Brain microvascular endothelial cell (primary cell): ENCODE measurements around the gene SDK1.

Source experiments
- DNase-seq: peaks from one replicate; pipeline ENCODE4 v3.0.0-alpha.2; 2020
- H3K27ac ChIP-seq: fragments of 250-450 bp; sonication (Bioruptor Pico); 2 replicates; pipeline ENCODE4 v1.5.1; 2020; ENCODE audit warnings: mild to moderate bottlenecking, moderate library complexity
- H3K27me3 ChIP-seq: fragments of 250-450 bp; sonication (Bioruptor Pico); replicated peaks from 2 replicates; pipeline ENCODE4 v1.5.1; 2020; ENCODE audit warnings: mild to moderate bottlenecking
- H3K36me3 ChIP-seq: fragments of 250-450 bp; sonication (Bioruptor Pico); replicated peaks from 2 replicates; pipeline ENCODE4 v1.5.1; 2020; ENCODE audit warnings: mild to moderate bottlenecking
- H3K4me3 ChIP-seq: 2 replicates; pipeline ENCODE4 v1.5.1; 2011; ENCODE audit warnings: low read depth, mild to moderate bottlenecking, control low read depth, low read length, moderate library complexity
- in situ Hi-C: cut with HindIII; loops from 2 replicates; pipeline ENCODE4 v1.10.0; 2017; ENCODE audit warnings: low sequenced_read_pairs, low pct_ligation_motif_present
- TF ChIP-seq, protein P1 (sequence below): IDR thresholded peaks from 2 replicates; pipeline ENCODE4 v1.5.1; 2011; ENCODE audit warnings: low read depth, mild to moderate bottlenecking, moderate library complexity, low read length, control low read depth, inconsistent platforms; ENCODE audit errors: missing control alignments

Gene SDK1

GRCh38 chr7:4132221-4132620 lies 831.2 kb downstream of the SDK1 start:
- Histone ChIP-seq H3K36me3 (no peaks in the 10 kb centered on the region), H3K27me3 (no peaks in the 10 kb centered on the region), H3K27ac (no peak overlapping the region), H3K4me3 (no peak overlapping the region)
- TF ChIP-seq, protein P1, sequence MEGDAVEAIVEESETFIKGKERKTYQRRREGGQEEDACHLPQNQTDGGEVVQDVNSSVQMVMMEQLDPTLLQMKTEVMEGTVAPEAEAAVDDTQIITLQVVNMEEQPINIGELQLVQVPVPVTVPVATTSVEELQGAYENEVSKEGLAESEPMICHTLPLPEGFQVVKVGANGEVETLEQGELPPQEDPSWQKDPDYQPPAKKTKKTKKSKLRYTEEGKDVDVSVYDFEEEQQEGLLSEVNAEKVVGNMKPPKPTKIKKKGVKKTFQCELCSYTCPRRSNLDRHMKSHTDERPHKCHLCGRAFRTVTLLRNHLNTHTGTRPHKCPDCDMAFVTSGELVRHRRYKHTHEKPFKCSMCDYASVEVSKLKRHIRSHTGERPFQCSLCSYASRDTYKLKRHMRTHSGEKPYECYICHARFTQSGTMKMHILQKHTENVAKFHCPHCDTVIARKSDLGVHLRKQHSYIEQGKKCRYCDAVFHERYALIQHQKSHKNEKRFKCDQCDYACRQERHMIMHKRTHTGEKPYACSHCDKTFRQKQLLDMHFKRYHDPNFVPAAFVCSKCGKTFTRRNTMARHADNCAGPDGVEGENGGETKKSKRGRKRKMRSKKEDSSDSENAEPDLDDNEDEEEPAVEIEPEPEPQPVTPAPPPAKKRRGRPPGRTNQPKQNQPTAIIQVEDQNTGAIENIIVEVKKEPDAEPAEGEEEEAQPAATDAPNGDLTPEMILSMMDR: no peak
- DNase-seq: no peak
- in situ Hi-C loops: no loop called here

- in situ Hi-C loops: no loop called here
- DNase-seq: no peak
- H3K27ac ChIP-seq: no peak overlapping the region
- no peaks in the 10 kb centered on the region for H3K27me3 ChIP-seq
- H3K36me3 ChIP-seq: no peaks in the 10 kb centered on the region
- TF ChIP-seq, protein P1: no peak
- no peak overlapping the region for H3K4me3 ChIP-seq
Measured at GRCh38 chr7:4133491-4134044, 832.5 kb downstream of the SDK1 start.

- in situ Hi-C loops: no loop called here
- H3K36me3 ChIP-seq: no peaks in the 10 kb centered on the region
- H3K27me3 ChIP-seq: no peaks in the 10 kb centered on the region
- no peak overlapping the region for H3K4me3 ChIP-seq
- TF ChIP-seq, protein P1: no peak
- H3K27ac ChIP-seq: no peak overlapping the region
- DNase-seq: no peak
Measured at GRCh38 chr7:4134204-4134603, 833.2 kb downstream of the SDK1 start.

DNA sequence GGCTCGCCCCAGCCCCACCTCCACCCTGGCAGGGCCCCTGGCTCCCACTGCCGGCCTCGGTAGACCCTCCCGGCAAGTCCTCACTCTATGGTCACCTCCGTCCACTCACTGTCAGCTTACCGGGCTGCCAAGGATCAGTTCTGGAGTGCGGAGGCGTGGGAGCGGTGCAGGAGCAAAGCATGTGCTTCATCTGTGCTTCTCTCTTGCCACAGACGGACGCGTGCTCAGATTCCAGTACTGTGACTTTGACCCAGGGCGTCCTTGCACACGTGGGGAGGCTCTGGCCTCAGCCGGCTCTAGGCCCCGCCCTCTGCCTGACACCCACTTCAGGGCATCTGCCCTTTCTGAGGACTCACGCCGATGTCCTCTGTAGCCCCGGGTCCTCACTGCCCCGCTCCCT lies 833.6 kb downstream of the SDK1 start:
- no peaks in the 10 kb centered on the region for H3K36me3 ChIP-seq
- DNase-seq: no peak
- in situ Hi-C loops: no loop called here
- TF ChIP-seq, protein P1: no peak
- no peak overlapping the region for H3K4me3 ChIP-seq
- no peaks in the 10 kb centered on the region for H3K27me3 ChIP-seq
- H3K27ac ChIP-seq: no peak overlapping the region

GRCh38 chr7:4135301-4135700 lies 834.2 kb downstream of the SDK1 start:
- no peak for DNase-seq
- H3K27ac ChIP-seq: no peak overlapping the region
- in situ Hi-C loops: no loop called here
- H3K36me3 ChIP-seq: no peaks in the 10 kb centered on the region
- TF ChIP-seq, protein P1: no peak
- H3K4me3 ChIP-seq: no peak overlapping the region
- H3K27me3 ChIP-seq: no peaks in the 10 kb centered on the region

GRCh38 chr7:4136036-4136435 lies 835.0 kb downstream of the SDK1 start:
- TF ChIP-seq, protein P1: no peak
- Histone ChIP-seq H3K36me3 (no peaks in the 10 kb centered on the region), H3K27me3 (no peaks in the 10 kb centered on the region), H3K27ac (no peak overlapping the region), H3K4me3 (no peak overlapping the region)
- in situ Hi-C loops: no loop called here
- DNase-seq: no peak
